HG02884 (cell line): Measurements from ENCODE around the gene KATNB1.
"Not testable (repeated sequence)": the region's sequence is repeated elsewhere in the genome, so short reads cannot be mapped to it uniquely, and the experiment has no call there.

Source experiments
- ATAC-seq: cut with Tn5 transposase; IDR thresholded peaks from one replicate; pipeline ENCODE4 v1.9.1; 2021; ENCODE audit warnings: mild to moderate bottlenecking, moderate library complexity; ENCODE audit not compliant: unreplicated experiment

Gene KATNB1

DNA sequence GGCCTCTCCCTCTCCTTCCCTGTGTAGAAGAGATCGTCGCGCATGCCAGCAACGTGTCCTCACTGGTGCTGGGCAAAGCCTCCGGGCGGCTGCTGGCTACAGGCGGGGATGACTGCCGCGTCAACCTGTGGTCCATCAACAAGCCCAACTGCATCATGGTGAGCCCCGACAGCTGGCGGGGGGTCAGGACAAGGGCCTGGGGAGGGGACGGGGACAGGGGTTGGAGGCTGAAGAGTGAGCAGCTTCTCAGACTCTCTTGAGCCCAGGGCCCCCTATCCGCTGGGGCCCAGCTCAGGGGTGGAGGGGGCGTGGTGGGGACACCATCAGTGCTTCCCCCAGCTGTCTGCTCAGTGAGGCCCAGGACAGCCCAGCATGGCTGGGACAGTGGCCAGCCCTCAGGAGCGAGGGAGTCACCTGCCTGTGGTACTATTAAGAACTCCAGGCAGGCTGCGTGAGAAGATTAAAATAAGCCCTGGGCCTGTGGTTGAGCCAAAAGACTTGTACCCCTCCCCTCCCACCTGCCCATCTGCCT, 6.2 kb downstream of the KATNB1 start:
- ATAC-seq, result no peak

GRCh38 chr16:57742543-57742942, 7.0 kb downstream of the KATNB1 start:
- no peak for ATAC-seq

GRCh38 chr16:57743458-57743857, 7.9 kb downstream of the KATNB1 start:
- no peak for ATAC-seq

DNA sequence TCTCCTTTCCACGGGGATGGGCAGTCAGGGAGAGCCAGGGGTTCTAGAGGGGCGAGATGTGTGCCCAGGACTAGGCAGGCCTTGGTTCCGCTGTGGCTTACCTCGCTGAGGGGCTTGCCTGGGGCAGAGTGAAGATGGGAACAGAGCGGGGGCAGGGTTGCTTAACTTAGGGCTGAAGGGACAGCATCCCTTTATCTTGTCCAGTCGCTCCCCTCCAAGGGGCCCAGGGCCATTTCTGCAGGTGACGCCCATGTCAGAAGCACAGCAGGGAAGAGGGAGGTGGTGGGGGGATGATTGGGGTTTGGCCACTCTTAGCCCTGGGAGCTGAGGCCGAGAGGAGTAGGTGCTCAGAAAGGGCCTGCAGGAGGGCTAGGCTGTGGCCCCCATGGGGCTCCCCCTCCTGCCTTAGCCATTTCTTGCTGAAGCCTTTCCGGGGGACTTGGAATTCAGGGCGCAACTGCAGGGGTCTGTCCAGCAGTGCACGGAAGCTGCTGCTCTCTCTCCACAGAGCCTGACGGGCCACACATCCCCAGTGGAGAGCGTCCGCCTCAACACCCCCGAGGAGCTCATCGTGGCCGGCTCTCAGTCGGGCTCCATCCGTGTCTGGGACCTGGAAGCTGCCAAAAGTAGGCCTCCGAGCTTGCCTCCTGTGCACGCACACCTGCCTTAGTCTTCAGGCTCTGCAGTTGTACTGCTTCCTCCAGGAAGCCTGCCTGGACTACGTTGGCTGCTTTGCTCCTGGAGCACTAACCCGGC, 8.5 kb downstream of the KATNB1 start:
- no peak for ATAC-seq

- ATAC-seq, result no peak
These were observed 9.0 kb downstream of the KATNB1 start for GRCh38 chr16:57744642-57744903.

- ATAC-seq, result no peak
These were observed 10.2 kb downstream of the KATNB1 start for GRCh38 chr16:57745768-57746167.

- ATAC-seq, result not testable (repeated sequence)
These were observed 10.7 kb downstream of the KATNB1 start for GRCh38 chr16:57746316-57746715.

DNA sequence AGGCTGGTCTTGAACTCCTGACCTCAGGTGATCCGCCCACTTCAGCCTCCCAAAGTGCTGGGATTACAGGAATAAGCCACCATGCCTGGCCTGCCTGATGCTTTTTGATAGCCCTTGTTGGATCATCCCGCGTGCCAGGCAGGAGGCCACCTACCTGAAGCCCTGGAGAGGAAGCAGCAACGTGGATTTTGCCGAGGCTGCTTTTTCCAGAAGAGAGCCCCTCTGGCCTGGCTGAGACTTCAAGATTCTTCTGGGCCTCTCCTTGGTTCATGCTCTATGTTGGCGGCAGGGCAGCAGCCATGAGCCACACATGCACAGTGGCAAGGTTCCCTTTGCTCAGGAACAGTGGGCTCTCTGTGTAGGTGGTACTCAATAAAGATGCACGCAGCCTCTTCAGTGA, 11.5 kb downstream of the KATNB1 start:
- no peak for ATAC-seq

GRCh38 chr16:57747496-57747895, 11.9 kb downstream of the KATNB1 start:
- ATAC-seq, result no peak

- ATAC-seq, result no peak
These were observed 12.4 kb downstream of the KATNB1 start for GRCh38 chr16:57747996-57748395.

GRCh38 chr16:57748596-57748995, 13.0 kb downstream of the KATNB1 start:
- ATAC-seq, result no peak

DNA sequence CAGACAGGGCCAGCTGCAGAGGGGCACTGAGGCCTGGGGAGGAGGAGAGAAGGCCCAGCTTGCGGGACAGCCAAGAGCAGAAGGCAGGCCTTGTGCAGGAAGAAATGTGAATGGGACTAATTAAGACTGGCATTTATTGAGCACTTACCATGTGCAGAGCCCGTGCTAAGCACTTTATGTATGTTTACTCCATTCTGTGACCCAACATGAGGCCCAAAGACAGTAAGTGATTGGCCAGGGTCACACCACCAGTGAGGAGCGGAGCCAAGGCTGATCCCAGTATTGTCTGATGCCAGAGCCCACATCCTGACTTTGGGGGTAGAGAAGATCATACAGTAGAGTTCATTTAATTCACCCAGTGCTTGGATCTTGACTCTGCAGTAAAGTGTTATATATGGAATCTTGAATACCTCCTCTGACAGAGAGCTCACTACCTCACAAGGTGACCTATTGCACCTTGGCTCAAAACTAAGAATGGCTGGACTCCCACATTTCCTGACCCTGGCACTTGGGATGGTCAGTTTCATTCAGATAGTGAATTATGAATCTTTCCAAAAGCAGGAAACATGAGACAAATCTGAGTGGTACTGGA, 13.6 kb downstream of the KATNB1 start:
- ATAC-seq, result no peak

GRCh38 chr16:57749856-57750452, 14.4 kb downstream of the KATNB1 start:
- no peak for ATAC-seq

DNA sequence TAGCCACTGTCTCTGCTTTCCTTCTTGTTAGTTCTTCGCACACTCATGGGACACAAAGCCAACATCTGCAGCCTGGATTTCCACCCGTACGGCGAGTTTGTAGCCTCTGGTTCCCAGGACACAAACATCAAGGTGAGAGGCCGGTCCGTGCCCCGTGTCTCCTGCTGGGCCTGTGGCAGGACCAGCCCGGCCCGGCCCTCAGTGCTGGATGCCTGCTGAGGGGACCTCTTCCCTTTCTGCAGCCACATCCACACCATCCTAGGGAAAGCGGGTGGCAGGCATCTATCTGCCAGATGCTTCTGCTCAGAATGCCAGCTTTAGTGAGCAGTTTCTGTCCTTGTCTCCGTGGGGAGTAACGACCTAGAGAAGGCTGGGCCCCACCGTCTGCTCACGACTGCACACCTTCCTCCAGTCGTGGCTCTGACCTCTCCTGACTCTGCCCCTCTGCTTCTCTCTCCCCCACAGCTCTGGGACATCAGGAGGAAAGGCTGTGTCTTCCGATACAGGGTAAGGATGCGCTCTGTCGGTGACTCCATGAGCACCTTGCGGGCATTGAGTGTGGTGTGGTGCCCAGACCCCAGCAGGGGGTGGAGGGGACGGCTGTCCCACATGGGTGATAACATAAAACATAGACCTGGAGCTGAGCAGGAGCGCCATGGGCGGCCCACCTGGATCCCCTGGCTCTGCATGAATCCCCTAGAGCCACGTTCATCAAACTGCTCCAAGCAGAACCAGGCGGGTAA, 15.4 kb downstream of the KATNB1 start:
- ATAC-seq, result no peak

DNA sequence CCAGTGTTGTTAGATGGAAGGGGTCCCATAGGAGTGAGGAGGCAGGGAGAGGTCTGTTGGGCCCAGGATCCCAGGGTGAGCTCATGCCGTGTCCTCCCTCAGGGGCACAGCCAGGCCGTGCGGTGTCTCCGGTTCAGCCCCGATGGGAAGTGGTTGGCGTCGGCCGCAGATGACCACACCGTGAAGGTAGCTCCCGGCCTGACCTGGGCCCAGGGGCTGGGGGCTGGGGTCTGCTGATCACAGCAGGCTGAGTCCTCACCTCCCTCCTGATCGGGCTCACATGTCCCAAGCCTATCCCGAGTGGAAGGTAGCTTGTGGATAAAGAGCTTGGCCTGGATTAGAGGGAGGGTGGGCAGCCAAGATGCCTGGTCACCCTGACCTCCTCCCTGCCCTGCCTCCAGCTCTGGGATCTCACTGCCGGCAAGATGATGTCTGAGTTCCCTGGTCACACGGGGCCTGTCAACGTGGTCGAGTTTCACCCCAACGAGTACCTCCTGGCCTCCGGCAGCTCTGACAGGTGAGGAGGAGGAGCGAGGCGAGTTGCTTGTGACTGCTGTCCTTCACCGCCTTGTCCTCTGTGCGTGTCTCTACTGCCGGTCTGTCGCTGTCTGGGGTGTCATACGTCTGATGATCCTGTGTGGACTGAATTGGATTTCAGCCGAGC, 16.1 kb downstream of the KATNB1 start:
- ATAC-seq, result no peak

GRCh38 chr16:57752203-57752580, 16.6 kb downstream of the KATNB1 start:
- ATAC-seq, result no peak

DNA sequence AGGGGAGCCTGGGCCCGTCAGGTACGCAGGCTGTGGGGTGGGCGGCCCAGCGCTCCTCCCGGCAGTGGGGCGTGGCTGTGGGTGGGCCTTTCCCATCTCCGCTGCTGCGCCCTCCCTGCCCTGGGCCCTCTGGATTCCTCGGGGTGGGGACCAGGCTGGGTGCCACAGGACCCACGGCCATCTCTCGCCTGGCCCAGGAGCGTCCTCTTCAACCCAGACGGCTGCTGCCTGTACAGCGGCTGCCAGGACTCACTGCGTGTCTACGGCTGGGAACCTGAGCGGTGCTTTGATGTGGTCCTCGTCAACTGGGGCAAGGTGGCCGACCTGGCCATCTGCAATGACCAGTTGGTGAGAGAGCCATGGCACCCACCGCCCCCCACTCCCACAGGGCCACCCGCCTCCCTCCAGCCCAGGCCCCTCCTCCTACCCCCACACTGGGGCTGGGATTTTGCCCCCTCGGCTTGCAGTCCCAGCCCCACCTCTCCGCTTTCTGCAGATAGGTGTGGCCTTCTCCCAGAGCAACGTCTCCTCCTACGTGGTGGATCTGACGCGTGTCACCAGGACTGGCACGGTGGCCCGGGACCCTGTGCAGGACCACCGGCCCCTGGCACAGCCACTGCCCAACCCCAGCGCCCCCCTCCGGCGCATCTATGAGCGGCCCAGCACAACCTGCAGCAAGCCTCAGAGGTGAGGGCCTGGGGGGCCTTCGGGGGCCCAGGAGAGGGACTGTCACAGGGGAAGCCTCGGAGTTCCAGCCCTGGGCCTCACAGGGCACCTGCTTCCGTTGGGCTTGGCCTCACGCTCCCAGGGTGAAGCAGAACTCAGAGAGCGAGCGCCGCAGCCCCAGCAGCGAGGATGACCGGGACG, 17.2 kb downstream of the KATNB1 start:
- ATAC-seq, result no peak

DNA sequence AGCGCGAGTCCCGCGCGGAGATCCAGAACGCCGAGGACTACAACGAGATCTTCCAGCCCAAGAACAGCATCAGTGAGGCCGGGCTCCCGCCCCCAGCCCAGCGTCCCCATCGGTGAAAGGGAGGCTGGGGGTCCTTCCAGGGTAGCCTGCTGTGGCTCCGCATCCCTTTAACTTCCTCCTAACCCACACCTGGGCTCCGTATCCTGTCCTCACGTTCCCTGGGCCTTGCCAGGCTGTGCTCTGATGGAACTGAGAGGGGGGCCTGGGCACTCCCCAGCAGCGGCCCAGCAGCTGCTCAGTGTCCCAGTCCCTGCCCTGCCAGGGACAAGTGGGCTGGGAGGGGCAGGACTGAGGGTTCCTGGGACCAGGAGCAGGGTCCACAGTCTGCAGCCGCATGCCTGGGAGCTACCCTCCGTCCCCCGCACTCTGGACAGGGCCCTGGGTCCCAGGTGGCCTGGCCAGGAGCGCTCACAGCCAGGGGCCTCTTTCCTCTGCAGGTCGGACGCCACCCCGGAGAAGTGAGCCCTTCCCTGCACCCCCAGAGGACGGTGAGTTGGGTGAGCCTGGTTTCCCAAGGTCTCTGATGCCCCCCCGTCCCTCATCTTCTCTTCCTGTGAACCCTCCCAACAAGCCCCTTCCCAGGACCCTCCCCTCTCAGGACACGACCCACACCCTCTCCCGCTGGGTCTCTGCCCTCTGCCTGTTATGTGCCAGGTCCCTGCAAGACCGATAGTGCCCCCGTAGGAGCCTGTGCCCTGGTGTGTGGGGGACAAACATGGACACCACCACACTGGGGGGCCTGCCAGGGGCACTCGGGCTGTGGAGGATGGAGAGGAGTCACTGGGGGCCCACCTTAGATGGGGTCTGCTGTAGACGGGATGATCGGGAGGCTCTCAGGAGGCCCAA, 18.1 kb downstream of the KATNB1 start:
- no peak for ATAC-seq

- no peak for ATAC-seq
These were observed 18.9 kb downstream of the KATNB1 start for GRCh38 chr16:57754354-57755060.
